HCT116 (cell line): ENCODE results near the gene MYL5. TPM values are rescaled to one million over a fixed set of nuclear protein-coding genes. Genes with fewer than 3 reads are reported as not detected.

Experiments
- ATAC-seq: fragments of 200-7000 bp; cut with Tn5 transposase; 2 replicates; pipeline ENCODE4 v1.9.1; 2020; ENCODE audit warnings: mild to moderate bottlenecking, moderate library complexity
- BruUV-seq: library from RNA; stranded (reverse); fragments of 400-500 nt; replicated peaks from 2 replicates; lab custom pipeline; 2021; lab: Mats Ljungman, UMichigan
- CTCF ChIA-PET: fragments of 300-600 bp; sonication (Branson Sonifier 250); formaldehyde crosslinking; loops from one replicate; lab custom pipeline; 2021; ENCODE audit warnings: antibody characterized with exemption; lab: Charles Lee
- POLR2A ChIA-PET: fragments of 300-600, 350-600 bp; sonication (Branson Sonifier 250); formaldehyde crosslinking; loops from one replicate; lab custom pipeline; 2021; ENCODE audit warnings: antibody characterized with exemption; lab: Charles Lee
- RAD21 ChIA-PET, 2 experiments: fragments of 300-600 bp; sonication (Branson Sonifier 250); formaldehyde crosslinking; loops; one replicate each; lab custom pipeline; 2023; ENCODE audit warnings: low total read pairs in 2 of 2; ENCODE audit not compliant: uncharacterized antibody in 2 of 2, unreplicated experiment in 2 of 2, low non-redundant PET in 1 of 2; lab: Charles Lee
- DNase-seq: peaks from one replicate; pipeline ENCODE4 v3.0.0-alpha.2; 2010; ENCODE audit warnings: low read depth, low spot score
- H2AFZ ChIP-seq: fragments of 200-600 bp; shearing (Covaris generic), sonication (generic); 2 replicates; pipeline ENCODE4 v1.6.1; 2017; ENCODE audit warnings: low read depth, mixed run types, mixed read lengths, antibody characterized with exemption, low read length; ENCODE audit not compliant: poor library complexity, severe bottlenecking
- H3K27ac ChIP-seq: 2 replicates; pipeline ENCODE4 v1.5.1; 2012; ENCODE audit warnings: low read depth, low read length
- H3K27me3 ChIP-seq: fragments of 200-600 bp; sonication (generic); 2 replicates; pipeline ENCODE4 v1.6.1; 2016; ENCODE audit warnings: mixed run types, low read length, mixed read lengths; ENCODE audit not compliant: insufficient read depth
- H3K36me3 ChIP-seq, 2 experiments: fragments of 200-500 bp in 1 of 2; fragments of 200-600 bp in 1 of 2; sonication (Bioruptor generic) in 1 of 2; sonication (generic) in 1 of 2; 2 replicates each; pipeline versions ENCODE4 v1.5.1 to v1.6.1; 2014 to 2016; ENCODE audit warnings: low read length in 2 of 2, inconsistent platforms in 1 of 2, mixed read lengths in 1 of 2, mixed run types in 1 of 2; ENCODE audit not compliant: insufficient read depth in 2 of 2, control insufficient read depth in 1 of 2
- H3K4me1 ChIP-seq, 2 experiments: fragments of 200-600 bp in 1 of 2; sonication (generic) in 1 of 2; 2 replicates each; pipeline versions ENCODE4 v1.5.1 to v1.6.1; 2012 to 2017; ENCODE audit warnings: low read length in 2 of 2, inconsistent platforms in 1 of 2, mild to moderate bottlenecking in 1 of 2, mixed read lengths in 1 of 2, mixed run types in 1 of 2, moderate library complexity in 1 of 2; ENCODE audit not compliant: insufficient read depth in 2 of 2, control insufficient read depth in 1 of 2
- H3K4me2 ChIP-seq: fragments of 200-600 bp; sonication (generic); 2 replicates; pipeline ENCODE4 v1.6.1; 2017; ENCODE audit warnings: mixed run types, low read length, mixed read lengths
- H3K4me3 ChIP-seq, 2 experiments: fragments of 200-600 bp in 1 of 2; sonication (generic) in 1 of 2; replicated peaks in 1 of 2; 2 replicates each; pipeline ENCODE4 v1.5.1; 2011 to 2016; ENCODE audit warnings: low read length in 2 of 2, control low read depth in 1 of 2, low read depth in 1 of 2, mild to moderate bottlenecking in 1 of 2, mixed read lengths in 1 of 2, mixed run types in 1 of 2
- H3K79me2 ChIP-seq: fragments of 200-600 bp; sonication (generic); 2 replicates; pipeline ENCODE4 v1.6.1; 2017; ENCODE audit warnings: mild to moderate bottlenecking, mixed run types, low read length, moderate library complexity, mixed read lengths; ENCODE audit not compliant: insufficient read depth
- H3K9ac ChIP-seq: fragments of 200-600 bp; sonication (generic); 2 replicates; pipeline ENCODE4 v1.6.1; 2016; ENCODE audit warnings: low read length, mixed read lengths
- H3K9me2 ChIP-seq: fragments of 200-600 bp; sonication (generic), shearing (Covaris generic); 2 replicates; pipeline ENCODE4 v1.6.1; 2017; ENCODE audit warnings: mixed run types, mild to moderate bottlenecking, moderate library complexity; ENCODE audit not compliant: insufficient read depth
- H3K9me3 ChIP-seq, 2 experiments: fragments of 200-500 bp in 1 of 2; fragments of 200-600 bp in 1 of 2; sonication (Bioruptor generic) in 1 of 2; sonication (generic) in 1 of 2; 2 replicates each; pipeline ENCODE4 v1.6.1; 2014 to 2017; ENCODE audit warnings: low read length in 2 of 2, mixed read lengths in 2 of 2, inconsistent platforms in 1 of 2, low read depth in 1 of 2, mild to moderate bottlenecking in 1 of 2, mixed run types in 1 of 2, moderate library complexity in 1 of 2; ENCODE audit not compliant: control insufficient read depth in 1 of 2, insufficient read depth in 1 of 2
- H4K20me1 ChIP-seq: fragments of 200-600 bp; sonication (generic), shearing (Covaris generic); 2 replicates; pipeline ENCODE4 v1.6.1; 2017; ENCODE audit warnings: mixed run types, mild to moderate bottlenecking, moderate library complexity; ENCODE audit not compliant: insufficient read depth
- ATF3 ChIP-seq: IDR thresholded peaks from 2 replicates; pipeline ENCODE4 v1.6.1; 2012
- CBX3 ChIP-seq: IDR thresholded peaks from 2 replicates; pipeline ENCODE4 v1.6.1; 2012; ENCODE audit warnings: low read depth
- CEBPB ChIP-seq: IDR thresholded peaks from 2 replicates; pipeline ENCODE4 v1.6.1; 2012; ENCODE audit warnings: low read depth
- EGR1 ChIP-seq: IDR thresholded peaks from 2 replicates; pipeline ENCODE4 v1.6.1; 2012; ENCODE audit warnings: low read depth
- EZH2 ChIP-seq: fragments of 200-600 bp; sonication (generic); IDR thresholded peaks from 2 replicates; pipeline ENCODE4 v1.6.1; 2017; ENCODE audit warnings: antibody characterized with exemption, mixed run types
- FOSL1 ChIP-seq: IDR thresholded peaks from 2 replicates; pipeline ENCODE4 v1.6.1; 2012; ENCODE audit warnings: low read depth
- POLR2AphosphoS5 ChIP-seq: IDR thresholded peaks from 2 replicates; pipeline ENCODE4 v1.6.1; 2011; ENCODE audit warnings: mild to moderate bottlenecking, low read depth, low read length, moderate library complexity
- RAD21 ChIP-seq: IDR thresholded peaks from 2 replicates; pipeline ENCODE4 v1.6.1; 2012; ENCODE audit warnings: low read depth, mild to moderate bottlenecking
- SP1 ChIP-seq: IDR thresholded peaks from 2 replicates; pipeline ENCODE4 v1.6.1; 2012; ENCODE audit warnings: low read depth
- YY1 ChIP-seq: IDR thresholded peaks from 2 replicates; pipeline ENCODE4 v1.6.1; 2011; ENCODE audit warnings: low read length, low read depth, moderate library complexity, mild to moderate bottlenecking; ENCODE audit not compliant: insufficient replicate concordance; ENCODE audit errors: extremely low read depth
- ZFX ChIP-seq: fragments of 450-650 bp; IDR thresholded peaks from 2 replicates; pipeline ENCODE4 v1.6.1; 2017
- ZNF274 ChIP-seq: fragments of 200-500 bp; sonication (Bioruptor generic); IDR thresholded peaks from 2 replicates; pipeline ENCODE4 v1.6.1; 2014; ENCODE audit warnings: mild to moderate bottlenecking, low read depth, low read length, inconsistent platforms
- intact Hi-C: fragments of 100-400 bp; cut with micrococcal nuclease; formaldehyde crosslinking; loops from 2 replicates; pipeline ENCODE4 v1.10.0; 2022
- total RNA-seq: library from RNA; stranded (reverse); gene quantifications from one replicate; pipeline ENCODE4 v1.2.1, GENCODE V29; 2021; ENCODE audit not compliant: unreplicated experiment
- TF ChIP-seq, protein P1 (sequence below): IDR thresholded peaks from 2 replicates; pipeline ENCODE4 v1.6.1; 2011; ENCODE audit warnings: mild to moderate bottlenecking, low read length, moderate library complexity; ENCODE audit not compliant: insufficient replicate concordance; ENCODE audit errors: extremely low read depth
- TF ChIP-seq, protein P2 (sequence below): IDR thresholded peaks from 2 replicates; pipeline ENCODE4 v1.6.1; 2012; ENCODE audit warnings: low read depth

Gene MYL5
- total RNA-seq, 1 experiment from 2014 or later: 14.0 TPM

DNA sequence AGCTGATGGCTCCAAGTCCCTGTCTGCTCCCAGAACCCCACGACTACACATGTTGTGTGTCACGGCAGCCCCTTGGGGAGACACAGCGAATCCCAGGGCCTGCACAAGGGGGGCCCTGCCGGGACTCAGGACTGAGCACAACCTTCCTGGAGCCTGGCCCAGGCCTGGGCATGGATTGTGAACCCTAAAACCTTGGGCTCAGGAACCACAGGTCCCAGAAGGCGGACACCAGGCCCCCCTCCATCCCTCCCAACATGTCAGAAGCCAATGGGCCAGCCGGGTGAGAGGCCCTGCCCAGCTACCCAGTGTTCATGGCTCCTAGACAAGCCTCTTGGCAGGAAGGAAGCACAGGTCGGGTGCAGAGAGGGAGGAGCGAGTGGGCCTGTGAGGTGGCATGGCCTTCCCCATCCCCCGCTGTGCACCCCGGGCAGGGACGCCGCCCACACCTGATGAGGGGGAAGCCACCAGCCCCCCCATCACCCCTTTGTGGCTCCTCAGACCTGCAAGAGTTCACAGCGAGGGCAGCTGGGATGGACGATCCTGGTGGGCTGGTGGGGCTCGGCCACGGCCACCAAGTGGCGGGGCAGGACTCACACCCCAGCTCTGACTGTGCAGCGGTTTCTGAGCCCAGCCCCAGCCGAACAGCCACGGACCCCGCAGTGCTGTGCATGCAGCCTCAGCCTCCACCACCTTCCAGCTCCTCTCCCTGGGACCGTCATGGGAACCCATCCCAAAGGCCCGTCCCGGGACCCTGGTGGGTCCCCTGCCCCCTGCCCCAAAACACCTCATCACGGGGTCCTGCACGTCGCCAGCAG lies 45.3 kb upstream of the MYL5 start:
- no TSS peak for BruUV-seq
- POLR2A ChIA-PET: no interaction called here
- H2AFZ ChIP-seq: no peak overlapping the region
- no peaks in the 10 kb centered on the region for H3K36me3 ChIP-seq
- H3K9me2 ChIP-seq: no peaks in the 10 kb centered on the region
- no peak for TF ChIP-seq SP1
- no peak for TF ChIP-seq FOSL1
- no peak for TF ChIP-seq EGR1
- no peak for TF ChIP-seq ATF3
- TF ChIP-seq, protein P1, sequence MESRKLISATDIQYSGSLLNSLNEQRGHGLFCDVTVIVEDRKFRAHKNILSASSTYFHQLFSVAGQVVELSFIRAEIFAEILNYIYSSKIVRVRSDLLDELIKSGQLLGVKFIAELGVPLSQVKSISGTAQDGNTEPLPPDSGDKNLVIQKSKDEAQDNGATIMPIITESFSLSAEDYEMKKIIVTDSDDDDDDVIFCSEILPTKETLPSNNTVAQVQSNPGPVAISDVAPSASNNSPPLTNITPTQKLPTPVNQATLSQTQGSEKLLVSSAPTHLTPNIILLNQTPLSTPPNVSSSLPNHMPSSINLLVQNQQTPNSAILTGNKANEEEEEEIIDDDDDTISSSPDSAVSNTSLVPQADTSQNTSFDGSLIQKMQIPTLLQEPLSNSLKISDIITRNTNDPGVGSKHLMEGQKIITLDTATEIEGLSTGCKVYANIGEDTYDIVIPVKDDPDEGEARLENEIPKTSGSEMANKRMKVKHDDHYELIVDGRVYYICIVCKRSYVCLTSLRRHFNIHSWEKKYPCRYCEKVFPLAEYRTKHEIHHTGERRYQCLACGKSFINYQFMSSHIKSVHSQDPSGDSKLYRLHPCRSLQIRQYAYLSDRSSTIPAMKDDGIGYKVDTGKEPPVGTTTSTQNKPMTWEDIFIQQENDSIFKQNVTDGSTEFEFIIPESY: no peak
- TF ChIP-seq ZFX: no peak
- TF ChIP-seq ZNF274: no peak
- TF ChIP-seq RAD21: no peak
- TF ChIP-seq YY1: no peak
- no peak for TF ChIP-seq EZH2
- TF ChIP-seq CBX3: no peak
- TF ChIP-seq, protein P2, sequence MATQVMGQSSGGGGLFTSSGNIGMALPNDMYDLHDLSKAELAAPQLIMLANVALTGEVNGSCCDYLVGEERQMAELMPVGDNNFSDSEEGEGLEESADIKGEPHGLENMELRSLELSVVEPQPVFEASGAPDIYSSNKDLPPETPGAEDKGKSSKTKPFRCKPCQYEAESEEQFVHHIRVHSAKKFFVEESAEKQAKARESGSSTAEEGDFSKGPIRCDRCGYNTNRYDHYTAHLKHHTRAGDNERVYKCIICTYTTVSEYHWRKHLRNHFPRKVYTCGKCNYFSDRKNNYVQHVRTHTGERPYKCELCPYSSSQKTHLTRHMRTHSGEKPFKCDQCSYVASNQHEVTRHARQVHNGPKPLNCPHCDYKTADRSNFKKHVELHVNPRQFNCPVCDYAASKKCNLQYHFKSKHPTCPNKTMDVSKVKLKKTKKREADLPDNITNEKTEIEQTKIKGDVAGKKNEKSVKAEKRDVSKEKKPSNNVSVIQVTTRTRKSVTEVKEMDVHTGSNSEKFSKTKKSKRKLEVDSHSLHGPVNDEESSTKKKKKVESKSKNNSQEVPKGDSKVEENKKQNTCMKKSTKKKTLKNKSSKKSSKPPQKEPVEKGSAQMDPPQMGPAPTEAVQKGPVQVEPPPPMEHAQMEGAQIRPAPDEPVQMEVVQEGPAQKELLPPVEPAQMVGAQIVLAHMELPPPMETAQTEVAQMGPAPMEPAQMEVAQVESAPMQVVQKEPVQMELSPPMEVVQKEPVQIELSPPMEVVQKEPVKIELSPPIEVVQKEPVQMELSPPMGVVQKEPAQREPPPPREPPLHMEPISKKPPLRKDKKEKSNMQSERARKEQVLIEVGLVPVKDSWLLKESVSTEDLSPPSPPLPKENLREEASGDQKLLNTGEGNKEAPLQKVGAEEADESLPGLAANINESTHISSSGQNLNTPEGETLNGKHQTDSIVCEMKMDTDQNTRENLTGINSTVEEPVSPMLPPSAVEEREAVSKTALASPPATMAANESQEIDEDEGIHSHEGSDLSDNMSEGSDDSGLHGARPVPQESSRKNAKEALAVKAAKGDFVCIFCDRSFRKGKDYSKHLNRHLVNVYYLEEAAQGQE: no peak
- TF ChIP-seq POLR2AphosphoS5: no peak
- TF ChIP-seq CEBPB: no peak
- H3K27me3 ChIP-seq: no peaks in the 10 kb centered on the region
- RAD21 ChIA-PET: no interaction called here
- CTCF ChIA-PET: no interaction called here
- no peak overlapping the region for H3K27ac ChIP-seq
- no peaks in the 10 kb centered on the region for H4K20me1 ChIP-seq
- H3K4me2 ChIP-seq: no peak overlapping the region
- H3K9me3 ChIP-seq: no peaks in the 10 kb centered on the region; a peak in 1 of 4 replicates
- no peaks in the 10 kb centered on the region for H3K4me1 ChIP-seq
- no peak for ATAC-seq
- no peak overlapping the region for H3K9ac ChIP-seq
- H3K79me2 ChIP-seq: no peaks in the 10 kb centered on the region
- no peak overlapping the region for H3K4me3 ChIP-seq
- intact Hi-C loops: no loop called here
- DNase-seq: no peak
